DND-41 (cell line): Measurements from ENCODE around the gene ARFGEF3.

ENCODE experiments used
- ATAC-seq: fragments of 200-7000 bp; cut with Tn5 transposase; 3 replicates; pipeline ENCODE4 v1.9.1; 2021; ENCODE audit warnings: low read depth; ENCODE audit not compliant: insufficient read depth
- DNase-seq: peaks from one replicate; pipeline ENCODE4 v3.0.0-alpha.2; 2020
- H2AFZ ChIP-seq: 2 replicates; pipeline ENCODE4 v1.6.0; 2012; ENCODE audit warnings: low read depth, low read length
- H3K27ac ChIP-seq: 2 replicates; pipeline ENCODE4 v1.5.1; 2012; ENCODE audit warnings: low read length, inconsistent platforms
- H3K27me3 ChIP-seq: fragments of 200-600 bp; sonication (generic); 2 replicates; pipeline ENCODE4 v1.6.0; 2012; ENCODE audit warnings: low read length, mild to moderate bottlenecking, inconsistent platforms; ENCODE audit not compliant: insufficient read depth, poor library complexity
- H3K36me3 ChIP-seq: 2 replicates; pipeline ENCODE4 v1.5.1; 2012; ENCODE audit warnings: low read length, inconsistent platforms; ENCODE audit not compliant: insufficient read depth
- H3K4me1 ChIP-seq: 2 replicates; pipeline ENCODE4 v1.5.1; 2012; ENCODE audit warnings: mild to moderate bottlenecking, low read length; ENCODE audit not compliant: insufficient read depth
- H3K4me2 ChIP-seq: 2 replicates; pipeline ENCODE4 v1.6.0; 2012; ENCODE audit warnings: mild to moderate bottlenecking, moderate library complexity, low read length, inconsistent platforms; ENCODE audit not compliant: insufficient read depth
- H3K4me3 ChIP-seq, 2 experiments: fragments of 200-600 bp in 1 of 2; shearing (Covaris generic) in 1 of 2; 2 replicates each; pipeline ENCODE4 v1.5.1; 2012 to 2016; ENCODE audit warnings: inconsistent platforms in 2 of 2, low read length in 2 of 2, mild to moderate bottlenecking in 2 of 2, low read depth in 1 of 2, moderate library complexity in 1 of 2
- H3K79me2 ChIP-seq: 2 replicates; pipeline ENCODE4 v1.6.0; 2012; ENCODE audit warnings: low read length, inconsistent platforms; ENCODE audit not compliant: insufficient read depth
- H3K9ac ChIP-seq: 2 replicates; pipeline ENCODE4 v1.6.0; 2012; ENCODE audit warnings: low read depth, mild to moderate bottlenecking, inconsistent platforms, low read length, moderate library complexity
- H3K9me3 ChIP-seq: 2 replicates; pipeline ENCODE4 v1.5.1; 2012; ENCODE audit warnings: low read length, moderate library complexity, mild to moderate bottlenecking, inconsistent platforms; ENCODE audit not compliant: insufficient read depth, severe bottlenecking
- H4K20me1 ChIP-seq: 2 replicates; pipeline ENCODE4 v1.6.0; 2012; ENCODE audit warnings: low read length; ENCODE audit not compliant: insufficient read depth
- CTCF ChIP-seq: IDR thresholded peaks from 2 replicates; pipeline ENCODE4 v1.5.1; 2012; ENCODE audit warnings: borderline replicate concordance, low read length, moderate library complexity, mild to moderate bottlenecking; ENCODE audit not compliant: poor library complexity, severe bottlenecking; ENCODE audit errors: extremely low read depth
- EZH2 ChIP-seq: IDR thresholded peaks from 3 replicates; pipeline ENCODE4 v1.6.1; 2012; ENCODE audit warnings: borderline replicate concordance, low read depth, mild to moderate bottlenecking, moderate library complexity, low read length, inconsistent platforms; ENCODE audit not compliant: severe bottlenecking

Gene ARFGEF3

DNA sequence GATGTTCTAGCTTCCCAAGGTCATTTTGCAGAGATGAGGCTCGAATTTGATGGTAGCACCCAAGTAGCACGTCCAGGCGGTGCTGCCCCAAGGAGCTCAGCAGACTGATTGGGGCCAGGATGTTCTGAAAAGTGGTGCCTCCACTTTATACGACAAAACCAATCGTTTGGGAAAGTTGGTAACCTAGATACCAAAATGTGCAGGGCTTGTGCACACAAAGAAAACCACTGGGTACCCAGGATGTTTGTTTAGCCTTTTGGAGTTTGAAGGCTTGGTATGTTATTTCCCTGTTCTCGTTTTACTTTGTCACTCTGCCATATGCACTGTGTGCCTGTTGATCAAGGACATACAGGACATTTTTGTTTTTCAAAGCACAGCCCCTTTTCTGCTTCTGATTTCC, 97.3 kb downstream of the ARFGEF3 start:
- Histone ChIP-seq H3K4me3 (no peak overlapping the region), H3K4me2 (no peak overlapping the region), H3K27me3 (no peaks in the 10 kb centered on the region), H4K20me1 (no peaks in the 10 kb centered on the region), H2AFZ (no peak overlapping the region), H3K4me1 (no peaks in the 10 kb centered on the region), H3K79me2 (no peaks in the 10 kb centered on the region), H3K9ac (no peak overlapping the region), H3K36me3 (no peaks in the 10 kb centered on the region), H3K9me3 (no peaks in the 10 kb centered on the region), H3K27ac (no peak overlapping the region)
- no peak for ATAC-seq
- TF ChIP-seq EZH2 (no peak), CTCF (no peak)
- DNase-seq = no peak

DNA sequence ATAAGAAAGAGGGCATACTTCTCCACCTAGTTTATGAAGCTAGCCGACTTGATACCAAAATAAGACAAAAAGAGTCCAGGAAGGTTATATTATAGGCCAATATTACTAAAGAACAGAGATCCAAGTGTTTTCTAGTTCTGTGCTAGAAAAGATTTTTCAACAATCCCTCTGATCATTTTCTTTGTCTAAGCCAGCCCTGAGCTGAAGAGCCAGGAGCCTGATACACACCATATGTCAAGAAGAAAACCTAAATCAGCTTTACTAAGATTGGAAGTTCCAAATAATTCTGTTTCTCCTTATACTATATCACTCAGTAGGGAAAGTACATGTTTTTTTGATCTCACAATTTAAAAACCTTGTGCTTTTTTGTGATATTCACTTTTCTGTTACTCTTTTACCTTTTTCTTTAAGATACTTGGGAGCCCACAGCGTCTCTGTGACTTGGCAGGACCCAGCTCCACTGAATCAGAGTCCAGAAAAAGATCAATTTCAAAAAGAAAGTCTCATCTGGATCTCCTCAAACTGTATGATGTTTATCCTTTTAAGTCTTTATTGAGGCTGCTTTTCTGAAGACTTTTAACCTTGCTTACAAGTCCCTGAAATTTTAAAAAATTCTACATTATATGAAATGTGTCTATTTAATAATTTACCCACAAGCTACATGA, 99.5 kb downstream of the ARFGEF3 start:
- TF ChIP-seq CTCF (no peak), EZH2 (no peak)
- H4K20me1 ChIP-seq = no peaks in the 10 kb centered on the region
- H3K79me2 ChIP-seq = no peaks in the 10 kb centered on the region
- H3K9me3 ChIP-seq = no peaks in the 10 kb centered on the region
- H3K27ac ChIP-seq = no peak overlapping the region
- H3K36me3 ChIP-seq = no peaks in the 10 kb centered on the region
- H3K9ac ChIP-seq = no peak overlapping the region
- no peak overlapping the region for H2AFZ ChIP-seq
- no peak overlapping the region for H3K4me2 ChIP-seq
- H3K27me3 ChIP-seq = peaks cover 3% of the 10 kb centered on the region
- H3K4me3 ChIP-seq = no peak overlapping the region
- H3K4me1 ChIP-seq = no peaks in the 10 kb centered on the region
- no peak for ATAC-seq
- DNase-seq = no peak

GRCh38 chr6:138263963-138264362, 102.2 kb downstream of the ARFGEF3 start:
- no peak for ATAC-seq

More at GRCh38 chr6:138263963-138264362, 102.2 kb downstream of the ARFGEF3 start:
- TF ChIP-seq EZH2 = no peak
- no peak for TF ChIP-seq CTCF
- Histone ChIP-seq H3K9ac (no peak overlapping the region), H3K27ac (no peak overlapping the region), H3K27me3 (peaks cover 11% of the 10 kb centered on the region), H4K20me1 (no peaks in the 10 kb centered on the region), H3K4me2 (no peak overlapping the region), H3K9me3 (no peaks in the 10 kb centered on the region), H3K4me1 (no peaks in the 10 kb centered on the region), H2AFZ (no peak overlapping the region), H3K79me2 (no peaks in the 10 kb centered on the region), H3K36me3 (no peaks in the 10 kb centered on the region), H3K4me3 (no peak overlapping the region)
- DNase-seq = no peak
